Mesodermal cell (in vitro differentiated cells): ENCODE measurements around the gene ARMS2.
A peak's percentile ranks its signal among the peaks of the same experiment; 100 is the strongest.

Source experiments
- H3K27ac ChIP-seq: 2 replicates; pipeline ENCODE4 v1.7.0; 2013; ENCODE audit warnings: mild to moderate bottlenecking, low read depth, low read length, moderate library complexity; ENCODE audit not compliant: severe bottlenecking
- H3K36me3 ChIP-seq: 2 replicates; pipeline ENCODE4 v1.7.1; 2013; ENCODE audit warnings: mild to moderate bottlenecking, low read length, moderate library complexity; ENCODE audit not compliant: control insufficient read depth, insufficient read depth
- H3K4me1 ChIP-seq: one replicate; pipeline ENCODE4 v1.7.1; 2013; ENCODE audit warnings: mild to moderate bottlenecking, low read length; ENCODE audit not compliant: insufficient read depth, control insufficient read depth, poor library complexity, severe bottlenecking
- H3K4me3 ChIP-seq: 2 replicates; pipeline ENCODE4 v1.7.0; 2013; ENCODE audit warnings: low read length, control low read depth, mild to moderate bottlenecking; ENCODE audit not compliant: insufficient read depth, poor library complexity, severe bottlenecking; ENCODE audit errors: extremely low read depth
- H3K9me3 ChIP-seq: 2 replicates; pipeline ENCODE4 v1.7.1; 2013; ENCODE audit warnings: mild to moderate bottlenecking, low read length, moderate library complexity; ENCODE audit not compliant: control insufficient read depth
- WGBS, 2 experiments: methylation state at CpG; one replicate each; pipeline ENCODE4 v1.1.5; 2013; ENCODE audit warnings: missing lambda C conversion rate in 2 of 2; ENCODE audit not compliant: insufficient coverage in 2 of 2; 5-methylcytosine and 5-hydroxymethylcytosine counted together

Gene ARMS2

DNA sequence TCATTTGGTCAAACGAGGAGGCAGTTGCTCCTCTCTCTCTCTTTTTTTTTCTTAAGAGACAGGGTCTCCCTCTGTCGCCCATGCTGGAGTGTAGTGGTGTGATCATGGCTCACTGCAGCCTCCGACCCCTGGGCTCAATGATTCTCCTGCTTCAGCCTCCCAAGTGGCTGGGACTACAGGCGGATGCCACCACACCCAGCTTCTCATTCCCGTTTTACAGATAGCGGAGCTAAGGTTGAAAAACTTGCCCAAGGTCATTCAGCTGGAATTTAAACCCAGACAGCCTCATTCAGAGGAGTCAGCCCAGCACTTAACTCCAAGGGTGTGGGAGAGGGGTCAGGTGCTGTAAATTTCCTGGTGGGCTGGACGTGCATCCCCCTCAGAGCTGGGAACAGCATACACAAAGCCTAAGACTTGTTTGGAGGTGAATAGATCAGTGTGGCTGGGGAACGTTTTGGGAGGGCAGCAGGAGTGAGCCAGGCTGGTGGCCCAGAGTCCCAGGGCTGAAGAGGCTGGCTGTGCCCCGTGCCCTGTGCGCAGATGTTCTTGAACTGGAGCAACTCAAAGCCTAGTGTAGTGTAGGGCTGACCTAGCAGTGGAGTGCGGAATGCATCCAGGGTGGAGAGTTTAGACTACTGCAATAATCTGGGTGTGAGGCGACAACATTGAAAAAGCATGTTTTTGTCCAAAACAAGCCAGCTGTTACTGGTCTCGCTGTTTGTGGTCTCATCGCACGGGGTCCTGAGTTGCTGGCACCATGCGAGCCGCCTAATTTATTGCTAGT, 9.2 kb downstream of the ARMS2 start:
- 86% methylated on average over 15 to 16 of the region's 17 CpGs for WGBS, 2 experiments
- Histone ChIP-seq H3K36me3 (peaks cover 10% of the 10 kb centered on the region), H3K4me1 (peaks cover 15% of the 10 kb centered on the region), H3K27ac (no peak overlapping the region), H3K9me3 (no peaks in the 10 kb centered on the region), H3K4me3 (peak overlapping the region; percentile 49)

DNA sequence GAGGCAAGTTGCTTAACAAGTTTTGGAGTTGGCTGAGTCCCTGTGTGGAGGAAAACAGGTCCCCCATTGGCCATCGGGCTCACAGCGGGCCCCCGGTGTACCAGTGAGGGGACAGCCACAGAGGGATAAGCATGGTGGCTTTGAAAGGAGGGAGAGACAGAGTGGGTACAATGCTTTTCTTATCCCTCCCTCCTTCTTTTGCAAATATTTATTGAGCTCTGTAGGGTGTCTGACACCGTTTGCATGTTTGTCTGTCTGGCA, 9.7 kb downstream of the ARMS2 start:
- H3K27ac ChIP-seq, result no peak overlapping the region
- H3K4me3 ChIP-seq, result no peak overlapping the region
- no CpG with 5 or more reads among the region's 4 CpGs for WGBS, 2 experiments
- peaks cover 10% of the 10 kb centered on the region for H3K36me3 ChIP-seq
- no peaks in the 10 kb centered on the region for H3K9me3 ChIP-seq
- peaks cover 21% of the 10 kb centered on the region for H3K4me1 ChIP-seq

DNA sequence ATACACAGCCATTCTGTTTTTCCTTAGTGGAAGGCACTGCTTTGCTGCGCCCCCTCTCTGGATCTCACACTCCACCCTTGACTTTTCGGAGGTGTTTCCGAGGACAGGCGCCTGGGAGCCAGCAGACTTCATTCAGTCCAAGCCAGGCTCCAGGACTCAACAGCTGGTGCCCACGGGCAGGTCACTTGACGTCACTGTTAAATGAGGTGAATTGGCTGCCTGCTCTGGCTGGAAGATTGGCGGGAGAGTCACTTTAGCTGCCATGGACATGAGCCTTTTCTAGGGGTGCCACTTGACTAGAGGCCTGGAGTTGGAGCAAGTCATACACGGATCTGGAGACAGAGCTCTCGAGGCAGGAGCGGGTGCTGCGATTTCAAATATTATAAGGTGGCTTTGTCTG, 10.1 kb downstream of the ARMS2 start:
- 92 to 96% methylated on average over 11 of the region's 11 CpGs for WGBS, 2 experiments
- no peaks in the 10 kb centered on the region for H3K9me3 ChIP-seq
- H3K27ac ChIP-seq, result no peak overlapping the region
- peaks cover 10% of the 10 kb centered on the region for H3K36me3 ChIP-seq
- H3K4me1 ChIP-seq, result peaks cover 24% of the 10 kb centered on the region
- H3K4me3 ChIP-seq, result no peak overlapping the region

DNA sequence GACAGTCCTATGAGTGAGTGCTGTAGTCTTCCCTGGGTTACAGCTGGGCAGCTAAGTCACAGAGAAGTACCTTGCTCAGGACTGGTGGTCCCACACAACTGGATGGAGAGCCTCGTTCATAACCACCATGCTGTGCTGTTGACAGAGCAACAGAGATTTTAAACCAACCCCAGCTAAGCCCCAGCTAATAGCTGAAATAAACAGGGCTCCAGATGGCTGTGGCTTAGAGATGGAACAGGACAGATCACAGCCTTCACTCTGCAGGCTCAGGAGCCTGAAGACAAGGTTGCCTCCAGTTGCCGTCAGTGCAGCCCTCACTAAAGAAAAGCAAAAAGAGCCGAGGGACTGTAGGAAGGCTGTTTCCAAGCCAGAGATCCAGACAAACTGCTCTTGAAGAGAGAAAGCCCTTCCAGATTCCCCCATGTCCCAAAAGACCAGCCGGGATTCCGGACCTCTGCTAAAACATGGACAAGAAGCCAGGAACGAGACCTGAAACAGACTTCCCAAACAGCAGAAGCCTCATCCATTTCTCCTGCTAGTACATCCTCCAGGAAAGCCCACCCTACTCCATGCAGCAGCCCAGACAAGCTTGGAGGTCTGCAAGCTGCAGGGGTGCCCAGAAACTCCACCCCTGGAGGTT, 11.1 kb downstream of the ARMS2 start:
- no peak overlapping the region for H3K27ac ChIP-seq
- peaks cover 15% of the 10 kb centered on the region for H3K4me1 ChIP-seq
- H3K4me3 ChIP-seq, result no peak overlapping the region
- WGBS, 2 experiments, result 83 to 98% methylated on average over 5 to 6 of the region's 6 CpGs
- H3K36me3 ChIP-seq, result peaks cover 10% of the 10 kb centered on the region
- no peaks in the 10 kb centered on the region for H3K9me3 ChIP-seq

DNA sequence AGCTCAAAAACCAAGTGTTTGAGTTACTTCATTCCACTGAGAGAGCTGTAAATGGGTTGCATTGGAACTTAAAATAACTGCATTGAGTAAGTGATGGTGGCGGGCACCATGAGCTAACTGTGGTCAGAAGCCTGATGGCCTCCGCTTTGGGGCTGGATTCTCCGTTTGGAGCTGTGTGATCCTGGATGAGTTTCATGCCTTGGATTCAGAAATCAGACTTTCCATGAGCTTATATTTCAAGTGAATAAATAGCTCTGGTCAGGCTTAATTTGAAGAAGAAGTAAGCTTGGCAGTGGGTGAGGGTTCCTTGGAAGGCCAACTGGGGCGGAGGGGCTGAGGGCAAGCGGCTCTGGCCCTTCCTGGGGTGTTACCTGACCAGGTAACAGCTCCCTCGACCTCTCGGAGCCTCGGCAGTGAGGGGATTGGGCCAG, 12.5 kb downstream of the ARMS2 start:
- H3K4me3 ChIP-seq, result no peak overlapping the region
- H3K36me3 ChIP-seq, result peaks cover 10% of the 10 kb centered on the region
- H3K27ac ChIP-seq, result no peak overlapping the region
- H3K9me3 ChIP-seq, result no peaks in the 10 kb centered on the region
- peaks cover 11% of the 10 kb centered on the region for H3K4me1 ChIP-seq
- 91 to 95% methylated on average over 8 of the region's 8 CpGs for WGBS, 2 experiments

DNA sequence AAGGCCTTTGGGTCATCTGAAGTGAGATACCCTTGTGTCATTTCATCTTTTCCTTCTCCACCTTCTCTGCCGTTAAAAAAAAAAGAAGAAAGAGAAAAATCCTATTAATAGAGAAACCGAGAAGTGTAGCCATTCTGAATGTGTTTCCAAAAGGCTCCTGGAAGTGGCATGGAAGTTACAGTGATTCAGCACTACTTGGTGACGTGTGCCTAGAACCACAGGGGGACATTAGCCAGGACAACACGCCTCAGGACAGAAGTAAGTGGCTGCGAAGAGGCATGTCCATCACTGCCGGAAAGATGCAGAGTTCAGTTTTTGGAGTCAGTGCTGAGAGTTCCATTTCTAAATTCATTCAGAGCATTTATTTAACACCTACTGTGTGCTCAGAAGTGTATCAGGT, 13.2 kb downstream of the ARMS2 start:
- Histone ChIP-seq H3K4me1 (peaks cover 11% of the 10 kb centered on the region), H3K4me3 (no peak overlapping the region), H3K27ac (no peak overlapping the region), H3K9me3 (no peaks in the 10 kb centered on the region), H3K36me3 (peaks cover 10% of the 10 kb centered on the region)
- 92 to 98% methylated on average over 3 of the region's 6 CpGs for WGBS, 2 experiments

DNA sequence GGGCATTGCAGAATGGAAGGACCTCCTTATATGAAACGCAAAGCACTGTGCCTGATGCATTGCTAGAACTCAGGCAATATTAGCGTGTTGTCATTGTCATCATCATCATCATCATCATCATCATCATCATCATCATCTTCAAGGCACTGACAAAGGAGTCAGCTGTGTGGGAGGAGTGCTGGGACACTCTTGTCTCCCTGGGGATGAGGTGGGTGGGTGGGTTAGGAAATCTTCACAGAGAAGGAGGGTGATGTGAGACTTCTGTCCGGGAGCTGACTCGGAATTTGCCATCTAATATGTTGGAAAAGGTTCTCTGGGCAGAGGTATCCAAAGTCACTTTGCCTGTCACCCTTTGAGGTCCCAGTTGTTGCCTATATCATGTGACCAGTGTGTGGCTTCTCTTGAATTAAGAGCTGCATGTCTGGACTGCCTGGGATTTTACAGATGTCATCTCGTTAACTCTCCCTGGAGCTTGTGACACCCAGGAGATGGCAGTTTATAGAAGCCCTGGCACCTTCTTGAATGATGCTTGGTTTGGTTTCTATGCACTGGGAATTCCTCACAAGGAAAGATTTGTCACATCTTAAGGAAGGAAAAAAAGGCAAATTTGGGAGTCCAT, 14.0 kb downstream of the ARMS2 start:
- Histone ChIP-seq H3K27ac (no peak overlapping the region), H3K9me3 (no peaks in the 10 kb centered on the region), H3K4me1 (peaks cover 18% of the 10 kb centered on the region), H3K36me3 (peaks cover 10% of the 10 kb centered on the region), H3K4me3 (no peak overlapping the region)
- 95 to 100% methylated on average over 3 to 4 of the region's 5 CpGs for WGBS, 2 experiments

DNA sequence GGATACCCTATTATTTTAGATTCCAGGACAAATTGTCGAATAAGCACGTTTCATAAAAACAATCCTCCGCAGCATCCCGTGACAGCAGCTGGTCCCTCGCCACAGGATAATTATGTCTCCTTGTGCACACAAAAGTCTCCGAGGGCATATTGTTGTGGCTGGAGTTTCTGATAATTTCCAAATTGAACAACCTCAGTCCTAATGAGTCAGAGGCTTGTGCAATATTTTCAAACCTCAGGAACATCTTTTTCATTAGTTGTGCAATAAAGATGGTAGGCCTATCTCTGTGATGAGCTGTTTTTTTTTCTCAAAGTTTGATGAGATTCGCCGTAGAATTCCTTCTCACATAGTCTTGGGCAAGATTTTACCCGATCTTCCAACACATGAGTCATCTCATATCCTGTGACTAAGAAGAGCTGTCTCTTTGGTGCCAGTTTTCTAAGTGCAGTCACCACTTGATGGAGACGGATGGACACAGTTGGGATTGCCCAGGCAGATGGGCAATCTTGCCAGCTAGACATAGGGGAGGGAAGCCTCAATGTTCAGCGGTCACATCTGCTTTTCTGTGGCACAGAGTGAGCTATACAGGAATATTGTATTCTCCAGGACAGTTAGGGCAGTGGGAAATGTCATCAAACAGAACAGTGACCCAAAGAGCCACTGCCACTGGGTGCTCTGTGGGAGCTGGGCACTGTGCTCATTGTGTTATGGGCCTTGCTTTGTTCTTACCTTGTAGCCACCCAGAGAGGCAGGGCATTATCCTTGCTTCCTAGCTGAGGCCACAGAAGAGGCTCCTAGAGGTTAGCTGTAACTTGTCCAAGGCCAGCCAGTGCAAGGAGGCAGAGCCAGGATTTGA, 14.7 kb downstream of the ARMS2 start:
- H3K27ac ChIP-seq, result no peak overlapping the region
- H3K36me3 ChIP-seq, result peaks cover 10% of the 10 kb centered on the region
- WGBS, 2 experiments, result 94 to 97% methylated on average over 6 to 10 of the region's 11 CpGs
- H3K4me3 ChIP-seq, result no peak overlapping the region
- H3K9me3 ChIP-seq, result no peaks in the 10 kb centered on the region
- H3K4me1 ChIP-seq, result peaks cover 26% of the 10 kb centered on the region

DNA sequence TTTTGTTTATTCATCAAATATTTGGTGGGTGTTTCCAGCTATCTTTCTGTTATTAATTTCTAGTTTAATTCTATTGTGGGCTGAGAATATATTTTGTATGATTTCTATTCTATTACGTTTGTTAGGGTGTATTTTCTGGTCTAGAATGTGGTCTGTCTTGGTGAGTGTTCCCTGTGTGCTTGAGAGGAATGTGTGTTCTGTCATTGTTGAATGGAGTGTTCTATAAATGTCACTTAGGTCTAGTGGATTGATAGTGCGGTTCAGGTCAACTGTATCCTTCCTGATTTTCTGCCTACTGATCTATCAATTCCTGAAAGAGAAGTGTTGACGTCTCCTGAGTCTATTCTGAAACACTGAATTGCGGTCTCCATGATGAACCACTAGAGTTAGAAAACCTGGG, 15.4 kb downstream of the ARMS2 start:
- 96 to 100% methylated on average over 3 to 4 of the region's 4 CpGs for WGBS, 2 experiments
- Histone ChIP-seq H3K4me1 (peaks cover 31% of the 10 kb centered on the region), H3K36me3 (peaks cover 10% of the 10 kb centered on the region), H3K9me3 (no peaks in the 10 kb centered on the region), H3K27ac (no peak overlapping the region), H3K4me3 (no peak overlapping the region)

DNA sequence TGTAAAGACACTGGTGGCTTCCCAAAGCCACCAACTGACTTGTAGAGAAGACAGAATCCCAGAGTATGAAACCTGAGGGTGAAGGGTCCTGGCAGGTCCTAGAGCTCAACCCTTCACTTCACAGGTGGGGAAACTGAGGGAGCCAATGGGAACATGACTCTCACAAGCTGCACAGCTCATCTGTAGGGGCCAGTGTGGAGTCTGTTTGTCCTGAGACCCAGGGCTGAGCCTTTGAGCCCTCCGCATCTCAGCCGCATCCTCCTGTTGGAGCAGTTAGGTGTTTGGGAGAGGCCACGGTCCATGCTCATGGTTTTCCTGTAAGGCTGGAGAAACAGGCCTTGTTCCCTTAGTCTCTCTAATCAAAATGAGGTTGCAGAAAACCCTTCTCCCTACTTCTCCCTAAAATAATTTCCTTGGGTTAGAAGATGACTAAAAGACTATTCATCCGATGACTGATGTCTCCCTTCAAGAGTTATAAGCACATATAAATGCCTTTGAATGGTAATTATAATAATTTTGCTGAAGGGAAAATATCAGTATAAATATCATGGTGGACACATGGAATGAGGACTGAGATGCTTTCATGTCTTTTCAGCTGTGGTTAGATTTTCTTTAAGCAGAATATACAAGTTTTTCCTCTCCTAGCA, 17.2 kb downstream of the ARMS2 start:
- H3K4me1 ChIP-seq, result peaks cover 48% of the 10 kb centered on the region

More for the DNA sequence above, 17.2 kb downstream of the ARMS2 start:
- Histone ChIP-seq H3K9me3 (no peaks in the 10 kb centered on the region), H3K36me3 (peaks cover 4% of the 10 kb centered on the region), H3K4me3 (no peak overlapping the region), H3K27ac (no peak overlapping the region)
- WGBS, 2 experiments, result 100% methylated on average over 1 of the region's 4 CpGs; no CpG with 5 or more reads in 1 of the 2 experiments
